Prostate gland (tissue), 2 donors: ENCODE results near the gene HS1BP3. TPM values are rescaled to one million over a fixed set of nuclear protein-coding genes. Genes with fewer than 3 reads are reported as not detected.
A peak's percentile ranks its signal among the peaks of the same experiment; 100 is the strongest.

ENCODE experiments used
- DNase-seq: peaks from one replicate; pipeline ENCODE4 v3.0.0-alpha.2; 2019; ENCODE audit warnings: low spot score
- H3K27ac ChIP-seq, 2 donors: fragments of 200-600 bp; sonication (generic); 2 replicates each; pipeline ENCODE4 v1.5.1; 2017 to 2019
- H3K27me3 ChIP-seq: fragments of 200-600 bp; sonication (generic); replicated peaks from 2 replicates; pipeline ENCODE4 v1.5.1; 2019; ENCODE audit not compliant: insufficient read depth
- H3K36me3 ChIP-seq, 2 donors: fragments of 200-600 bp; sonication (generic); 1 replicate in 1 of 2; 2 replicates in 1 of 2; pipeline versions ENCODE4 v1.5.1 to v1.8.1; 2017 to 2019
- H3K4me1 ChIP-seq: fragments of 200-600 bp; sonication (generic); replicated peaks from 2 replicates; pipeline ENCODE4 v1.5.1; 2019
- H3K4me3 ChIP-seq, 2 donors: fragments of 200-600 bp; sonication (generic); 2 replicates each; pipeline ENCODE4 v1.5.1; 2017 to 2019
- H3K9me3 ChIP-seq: fragments of 200-600 bp; sonication (generic); 2 replicates; pipeline ENCODE4 v1.5.1; 2017
- POLR2A ChIP-seq: fragments of 450-650 bp; IDR thresholded peaks from one replicate; pipeline ENCODE4 v1.6.1; 2016; ENCODE audit warnings: antibody characterized with exemption, mild to moderate bottlenecking
- POLR2AphosphoS5 ChIP-seq: sonication (generic); formaldehyde crosslinking; IDR thresholded peaks from one replicate; pipeline ENCODE4 v1.6.1; 2017; ENCODE audit warnings: antibody characterized with exemption
- WGBS: methylation state at CpG from one replicate; pipeline ENCODE4 v1.1.5; 2018; 5-methylcytosine and 5-hydroxymethylcytosine counted together
- intact Hi-C: fragments of 100-400 bp; cut with DNase I; formaldehyde crosslinking; loops from one replicate; pipeline ENCODE4 v1.14.2; 2022
- total RNA-seq, 2 donors: library from RNA; depleted of rRNA; stranded (reverse); fragments of >200 nt; gene quantifications; one replicate each; pipeline ENCODE4 v1.1.0, GENCODE V29; 2016
- TF ChIP-seq, protein P1 (sequence below), 4 experiments: fragments of 200-600 bp in 2 of 4; fragments of 450-650 bp in 2 of 4; sonication (generic) in 2 of 4; IDR thresholded peaks; 1 replicate in 3 of 4; 2 replicates in 1 of 4; pipeline ENCODE4 v1.5.1; 2016 to 2019; ENCODE audit warnings: antibody characterized with exemption in 4 of 4, mild to moderate bottlenecking in 2 of 4, moderate library complexity in 2 of 4

The HS1BP3 gene
- total RNA-seq, 2 donors from 2014 or later: 29.9 to 39.4 TPM

DNA sequence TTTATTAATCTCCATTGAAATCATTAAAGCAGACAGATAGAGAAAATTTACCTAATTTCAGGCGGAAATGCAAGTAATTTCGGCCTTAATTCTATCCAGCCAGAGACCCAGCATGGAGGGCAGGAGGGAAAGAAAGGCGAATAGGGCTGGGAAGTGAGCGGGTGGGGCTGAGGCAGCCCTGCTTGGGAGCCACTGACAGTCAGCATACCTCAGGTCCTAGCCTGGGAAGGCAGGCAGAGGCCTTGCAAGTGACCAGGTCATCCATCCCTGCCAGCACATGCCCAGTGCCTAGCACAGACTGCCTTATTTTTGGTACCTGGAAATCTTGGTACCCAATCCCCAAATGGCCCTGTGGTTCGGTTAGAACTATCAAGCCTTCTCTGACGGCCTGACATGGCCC lies 17.6 kb upstream of the HS1BP3 start:
- Histone ChIP-seq H3K9me3 (no peaks in the 10 kb centered on the region), H3K4me1 (peaks cover 5% of the 10 kb centered on the region), H3K27me3 (peaks cover 10% of the 10 kb centered on the region), H3K27ac (no peak overlapping the region), H3K36me3 (no peaks in the 10 kb centered on the region), H3K4me3 (no peak overlapping the region)
- 69% methylated on average over 6 of the region's 6 CpGs for WGBS
- no peak for DNase-seq
- TF ChIP-seq POLR2AphosphoS5: no peak
- TF ChIP-seq, protein P1, sequence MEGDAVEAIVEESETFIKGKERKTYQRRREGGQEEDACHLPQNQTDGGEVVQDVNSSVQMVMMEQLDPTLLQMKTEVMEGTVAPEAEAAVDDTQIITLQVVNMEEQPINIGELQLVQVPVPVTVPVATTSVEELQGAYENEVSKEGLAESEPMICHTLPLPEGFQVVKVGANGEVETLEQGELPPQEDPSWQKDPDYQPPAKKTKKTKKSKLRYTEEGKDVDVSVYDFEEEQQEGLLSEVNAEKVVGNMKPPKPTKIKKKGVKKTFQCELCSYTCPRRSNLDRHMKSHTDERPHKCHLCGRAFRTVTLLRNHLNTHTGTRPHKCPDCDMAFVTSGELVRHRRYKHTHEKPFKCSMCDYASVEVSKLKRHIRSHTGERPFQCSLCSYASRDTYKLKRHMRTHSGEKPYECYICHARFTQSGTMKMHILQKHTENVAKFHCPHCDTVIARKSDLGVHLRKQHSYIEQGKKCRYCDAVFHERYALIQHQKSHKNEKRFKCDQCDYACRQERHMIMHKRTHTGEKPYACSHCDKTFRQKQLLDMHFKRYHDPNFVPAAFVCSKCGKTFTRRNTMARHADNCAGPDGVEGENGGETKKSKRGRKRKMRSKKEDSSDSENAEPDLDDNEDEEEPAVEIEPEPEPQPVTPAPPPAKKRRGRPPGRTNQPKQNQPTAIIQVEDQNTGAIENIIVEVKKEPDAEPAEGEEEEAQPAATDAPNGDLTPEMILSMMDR (IDR thresholded peaks at IDR 0.05): no peak
- no peak for TF ChIP-seq POLR2A
- intact Hi-C loops: no loop called here

DNA sequence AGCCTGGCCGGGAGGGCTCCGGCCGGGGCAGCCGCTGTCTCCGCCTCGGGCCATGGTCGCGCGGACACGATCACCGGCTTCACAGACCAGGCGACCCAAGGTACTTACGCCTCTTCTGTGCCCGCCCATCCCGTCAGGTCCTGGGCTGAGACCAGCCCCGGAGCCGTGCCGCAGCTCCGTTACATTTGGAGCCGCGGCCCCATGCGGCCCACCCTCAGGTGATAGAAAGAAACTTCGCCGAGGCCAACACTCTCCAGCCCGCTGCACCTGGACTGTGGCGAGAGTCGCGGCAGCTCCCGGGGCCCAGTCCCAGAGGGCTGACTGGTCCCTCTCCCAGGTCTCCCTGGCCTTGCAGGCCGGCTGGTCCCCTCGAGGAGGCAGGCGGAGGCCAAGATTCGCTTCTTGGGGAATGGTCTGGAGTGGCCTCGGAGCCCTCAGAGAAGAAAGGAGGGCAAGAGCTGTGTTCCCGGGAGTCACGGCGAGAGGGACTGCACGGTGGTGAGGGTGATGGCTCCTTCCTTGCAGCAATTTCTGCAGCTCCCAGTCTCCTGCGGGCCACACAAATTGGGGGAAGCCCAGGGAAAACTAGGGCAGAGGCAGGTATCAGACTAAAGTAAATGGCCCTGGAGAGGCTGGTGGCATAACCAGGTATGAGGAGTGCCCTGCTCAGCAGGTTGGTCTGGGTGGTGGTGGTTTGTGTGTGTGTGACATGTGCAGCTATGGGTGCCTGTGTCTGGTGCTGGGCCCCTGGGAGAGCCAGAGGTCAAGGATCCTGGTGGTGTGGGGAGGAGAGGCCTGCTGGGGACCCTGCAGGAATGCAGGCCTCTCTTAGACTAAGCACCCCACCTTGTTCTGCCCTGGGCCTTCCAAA lies 16.9 kb upstream of the HS1BP3 start:
- Histone ChIP-seq H3K4me3 (peak overlapping the region; percentile 41 to 45), H3K36me3 (no peaks in the 10 kb centered on the region), H3K27ac (peak overlapping the region; percentile 55 to 66), H3K4me1 (peaks cover 5% of the 10 kb centered on the region), H3K27me3 (peaks cover 10% of the 10 kb centered on the region), H3K9me3 (no peaks in the 10 kb centered on the region)
- intact Hi-C loops: no loop called here
- TF ChIP-seq POLR2AphosphoS5: no peak
- no peak for TF ChIP-seq POLR2A
- TF ChIP-seq, protein P1 (IDR thresholded peaks at IDR 0.05): no peak
- 41% methylated on average over 16 of the region's 39 CpGs for WGBS
- no peak for DNase-seq

DNA sequence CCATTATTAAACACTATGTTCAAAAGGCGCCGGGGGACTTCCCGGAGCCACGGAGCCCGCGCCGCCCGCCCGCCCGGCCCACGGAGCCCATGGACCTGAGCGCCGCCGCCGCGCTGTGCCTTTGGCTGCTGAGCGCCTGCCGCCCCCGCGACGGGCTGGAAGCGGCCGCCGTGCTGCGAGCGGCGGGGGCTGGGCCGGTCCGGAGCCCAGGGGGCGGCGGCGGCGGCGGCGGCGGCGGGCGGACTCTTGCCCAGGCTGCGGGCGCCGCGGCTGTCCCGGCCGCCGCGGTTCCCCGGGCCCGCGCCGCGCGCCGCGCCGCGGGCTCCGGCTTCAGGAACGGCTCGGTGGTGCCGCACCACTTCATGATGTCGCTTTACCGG lies 16.2 kb upstream of the HS1BP3 start:
- TF ChIP-seq, protein P1 (IDR thresholded peaks at IDR 0.05): peak in 1 of 4 experiments; percentile 2
- no peak for TF ChIP-seq POLR2A
- no peak for TF ChIP-seq POLR2AphosphoS5
- no peak for DNase-seq
- Histone ChIP-seq H3K36me3 (no peaks in the 10 kb centered on the region), H3K27ac (peak overlapping the region; percentile 65 to 71), H3K4me3 (peak overlapping the region; percentile 41 to 45), H3K27me3 (peaks cover 10% of the 10 kb centered on the region), H3K4me1 (peaks cover 5% of the 10 kb centered on the region), H3K9me3 (no peaks in the 10 kb centered on the region)
- intact Hi-C loops: no loop called here
- under 1% methylated on average over 51 of the region's 62 CpGs for WGBS

DNA sequence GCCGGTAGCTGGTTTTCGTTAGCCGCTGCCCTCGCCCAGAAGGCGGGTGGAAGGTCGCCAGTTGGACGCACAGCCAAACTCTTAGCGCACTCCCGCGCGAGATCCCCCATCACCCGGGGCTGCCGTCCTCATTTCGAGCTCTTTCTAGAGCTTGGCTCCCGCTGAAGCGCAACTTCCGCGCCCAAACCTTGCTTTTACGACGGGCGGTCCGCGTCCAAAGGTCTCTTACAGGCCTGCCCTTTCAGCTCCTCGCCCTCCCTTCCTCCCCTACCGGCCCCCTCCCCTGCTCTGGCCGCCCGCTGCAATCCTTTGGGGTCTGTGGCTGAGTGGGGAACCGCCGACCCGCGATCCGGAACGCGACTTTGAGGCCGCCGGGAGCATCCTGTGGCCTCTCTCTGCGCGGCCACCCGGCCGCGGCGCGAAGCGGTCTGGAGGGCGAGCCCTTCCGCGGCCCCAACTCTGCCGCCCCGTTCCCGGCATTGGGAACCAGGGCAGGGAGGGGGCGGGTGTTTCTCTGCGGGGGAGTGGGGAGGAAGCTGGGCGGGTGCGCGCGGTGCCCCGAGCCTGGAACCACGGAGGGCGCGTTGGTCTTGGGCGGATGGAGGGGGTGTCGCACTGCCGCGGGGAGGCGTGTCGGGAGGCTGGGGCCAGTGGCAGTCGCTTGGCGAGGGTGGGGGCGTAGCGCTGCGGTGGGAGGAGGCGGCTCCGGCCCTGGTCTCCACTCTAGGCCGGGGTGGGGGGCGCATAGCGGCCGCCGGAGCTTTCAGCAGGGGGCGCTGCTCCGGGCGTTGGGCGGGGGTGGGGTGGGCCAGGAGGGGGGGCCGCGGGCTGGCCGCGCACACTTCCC lies 15.6 kb upstream of the HS1BP3 start, which contains the start of gene GDF7:
TSS of gene GDF7 (plus strand) at position 841 of the 847 bp plus-strand sequence. CDS start 96 bp downstream, outside the sequence.
- peak within 1 kb of the TSS; percentile 65 to 71 for H3K27ac ChIP-seq
- peak within 1 kb of the TSS; percentile 41 to 45 for H3K4me3 ChIP-seq
- peaks cover 10% of the 10 kb centered on the region for H3K27me3 ChIP-seq
- no peaks in the 10 kb centered on the region for H3K36me3 ChIP-seq
- TF ChIP-seq POLR2A: no peak
- TF ChIP-seq, protein P1 (IDR thresholded peaks at IDR 0.05): peak in 3 of 4 experiments; percentile 9 to 23 (median 22)
- 1% methylated on average over 65 of the region's 86 CpGs for WGBS
- H3K4me1 ChIP-seq: peaks cover 5% of the 10 kb centered on the region
- H3K9me3 ChIP-seq: no peaks in the 10 kb centered on the region
- no peak for DNase-seq
- intact Hi-C loops: no loop called here
